ENCODE data around the gene LAMC1. TPM values are rescaled to one million over a fixed set of nuclear protein-coding genes. Genes with fewer than 3 reads are reported as not detected.

The LAMC1 gene
- total and polyA plus RNA-seq, 2 of the 4 experiments (the other 2 are of a cell fraction) = 249 to 394 TPM

GRCh38 chr1:183114441-183114840 lies 91.2 kb downstream of the LAMC1 start:
- dilution Hi-C loops (cut with HindIII; ENCODE audit: low sequenced_read_pairs, unreplicated experiment) = no loop called here
- ATAC-seq (ENCODE audit: low read depth) = no peak
- H3K18ac ChIP-seq (ENCODE audit: low read depth, low read length) = no peak overlapping the region
- H3K9me3 ChIP-seq (ENCODE audit: control insufficient read depth, insufficient read depth, low read length) = no peaks in the 10 kb centered on the region
- no peak overlapping the region for H3K23ac ChIP-seq (ENCODE audit: low read depth, low read length)
- H2AFZ ChIP-seq (replicated peaks; ENCODE audit: low read length, poor library complexity) = no peak overlapping the region
- H4K5ac ChIP-seq (ENCODE audit: low read depth, low read length) = no peak overlapping the region
- H3K4ac ChIP-seq (ENCODE audit: low read depth, low read length) = no peak overlapping the region
- WGBS, 2 experiments (ENCODE audit: extremely low coverage in 2 of 2, insufficient read length in 1 of 2) = no CpG with 5 or more reads among the region's 9 CpGs
- H3K36me3 ChIP-seq (ENCODE audit: control insufficient read depth, insufficient read depth, low read length) = peaks cover 42% of the 10 kb centered on the region
- DNase-seq = no peak
- no peak overlapping the region for H3K27ac ChIP-seq (ENCODE audit: insufficient read depth, low read length)
- no peak overlapping the region for H4K91ac ChIP-seq (ENCODE audit: insufficient read depth, low read depth, low read length)
- H3K56ac ChIP-seq (ENCODE audit: extremely low read depth, insufficient read depth, low read length) = no peak overlapping the region
- H3K27me3 ChIP-seq (ENCODE audit: control insufficient read depth, insufficient read depth, low read length) = no peaks in the 10 kb centered on the region
- H2BK20ac ChIP-seq (ENCODE audit: low read depth, low read length) = no peak overlapping the region
- CTCF ChIA-PET = no interaction called here
- BruUV-seq (replicated peaks) = no TSS peak
- in situ Hi-C loops (cut with MboI; ENCODE audit: low sequenced_read_pairs) = loop anchor here (10.0 to 25.0 kb wide), 2 partner anchors 152 to 230 kb away; partner anchors contain the start of gene SHCBP1L
- no peak overlapping the region for H3K14ac ChIP-seq (replicated peaks; ENCODE audit: low read depth, low read length)
- peaks cover 35 to 47% of the 10 kb centered on the region in 2 experiments for H3K79me1 ChIP-seq (ENCODE audit: low read depth in 1 of 2, low read length in 2 of 2)
- no peaks in the 10 kb centered on the region for H3K4me1 ChIP-seq (ENCODE audit: control insufficient read depth, insufficient read depth, low read length)
- H2AK9ac ChIP-seq (replicated peaks; ENCODE audit: low read depth, low read length, poor library complexity) = no peak overlapping the region
- intact Hi-C loops (cut with micrococcal nuclease) = no loop called here
- 0 out of 2 replicates have a peak, but pooled peaks cover 4% of the 10 kb centered on the region for H4K20me1 ChIP-seq (ENCODE audit: insufficient read depth, low read length)
- H4K8ac ChIP-seq (ENCODE audit: low read depth in 2 of 2, low read length in 2 of 2) = no peak overlapping the region
- H3K9ac ChIP-seq (ENCODE audit: low read depth, low read length) = no peak overlapping the region
- H2BK15ac ChIP-seq (ENCODE audit: low read depth, low read length) = no peak overlapping the region
- H3K4me2 ChIP-seq (ENCODE audit: low read depth, low read length) = no peak overlapping the region
- TF ChIP-seq USF2 (IDR thresholded peaks at IDR 0.05; ENCODE audit: low read depth, low read length) (no peak), RFX5 (IDR thresholded peaks at IDR 0.05; ENCODE audit: low read depth, low read length) (no peak), FOS (IDR thresholded peaks at IDR 0.05; ENCODE audit: low read depth, low read length) (no peak), CHD1 (IDR thresholded peaks at IDR 0.05; ENCODE audit: low read depth, low read length) (no peak), CEBPB (IDR thresholded peaks at IDR 0.05; ENCODE audit: low read depth, low read length) (no peak), ELK1 (IDR thresholded peaks at IDR 0.05; ENCODE audit: borderline replicate concordance, low read depth, low read length) (no peak), RAD21 (IDR thresholded peaks at IDR 0.05; ENCODE audit: low read length) (no peak), MXI1 (IDR thresholded peaks at IDR 0.05; ENCODE audit: borderline replicate concordance, low read depth, low read length) (no peak), MAZ (IDR thresholded peaks at IDR 0.05; ENCODE audit: borderline replicate concordance, low read depth, low read length) (no peak), RCOR1 (IDR thresholded peaks at IDR 0.05; ENCODE audit: insufficient replicate concordance, low read length) (no peak), POLR2A (IDR thresholded peaks at IDR 0.05; ENCODE audit: low read depth, low read length) (no peak), BHLHE40 (IDR thresholded peaks at IDR 0.05; ENCODE audit: low read depth, low read length) (no peak), NFE2L2 (IDR thresholded peaks at IDR 0.05; ENCODE audit: low read depth, low read length) (no peak), SMC3 (IDR thresholded peaks at IDR 0.05; ENCODE audit: low read depth, low read length) (no peak), MAFK (IDR thresholded peaks at IDR 0.05; ENCODE audit: low read depth, low read length) (no peak)
- TF ChIP-seq, protein P1, sequence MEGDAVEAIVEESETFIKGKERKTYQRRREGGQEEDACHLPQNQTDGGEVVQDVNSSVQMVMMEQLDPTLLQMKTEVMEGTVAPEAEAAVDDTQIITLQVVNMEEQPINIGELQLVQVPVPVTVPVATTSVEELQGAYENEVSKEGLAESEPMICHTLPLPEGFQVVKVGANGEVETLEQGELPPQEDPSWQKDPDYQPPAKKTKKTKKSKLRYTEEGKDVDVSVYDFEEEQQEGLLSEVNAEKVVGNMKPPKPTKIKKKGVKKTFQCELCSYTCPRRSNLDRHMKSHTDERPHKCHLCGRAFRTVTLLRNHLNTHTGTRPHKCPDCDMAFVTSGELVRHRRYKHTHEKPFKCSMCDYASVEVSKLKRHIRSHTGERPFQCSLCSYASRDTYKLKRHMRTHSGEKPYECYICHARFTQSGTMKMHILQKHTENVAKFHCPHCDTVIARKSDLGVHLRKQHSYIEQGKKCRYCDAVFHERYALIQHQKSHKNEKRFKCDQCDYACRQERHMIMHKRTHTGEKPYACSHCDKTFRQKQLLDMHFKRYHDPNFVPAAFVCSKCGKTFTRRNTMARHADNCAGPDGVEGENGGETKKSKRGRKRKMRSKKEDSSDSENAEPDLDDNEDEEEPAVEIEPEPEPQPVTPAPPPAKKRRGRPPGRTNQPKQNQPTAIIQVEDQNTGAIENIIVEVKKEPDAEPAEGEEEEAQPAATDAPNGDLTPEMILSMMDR (conservative IDR thresholded peaks at IDR 0.05; ENCODE audit: low read depth, low read length) = no peak
- no peak overlapping the region for H2BK120ac ChIP-seq (ENCODE audit: low read depth, low read length)
- H3K9me1 ChIP-seq (ENCODE audit: insufficient read depth, low read length) = peaks cover 8% of the 10 kb centered on the region
- H3K4me3 ChIP-seq (ENCODE audit: insufficient read depth, low read depth, low read length) = no peak overlapping the region
- H2AK5ac ChIP-seq (ENCODE audit: low read depth, low read length) = no peak overlapping the region
- H2BK5ac ChIP-seq (ENCODE audit: low read depth, low read length, poor library complexity, severe bottlenecking) = no peak overlapping the region
- POLR2A ChIA-PET (ENCODE audit: unreplicated experiment) = no interaction called here

Measured in IMR-90 (cell line).